DOHH2 (cell line): ENCODE data around the gene CCR7.

Experiments used
- H3F3A ChIP-seq: fragments of 200-600 bp; sonication (generic), shearing (Covaris generic); 2 replicates; pipeline ENCODE4 v1.6.0; 2016; ENCODE audit warnings: antibody characterized with exemption, mild to moderate bottlenecking; ENCODE audit not compliant: control insufficient read depth, insufficient read depth
- H3K27ac ChIP-seq: fragments of 200-600 bp; sonication (generic); 2 replicates; pipeline ENCODE4 v1.5.1; 2014; ENCODE audit warnings: low read depth, mild to moderate bottlenecking, low read length, moderate library complexity
- H3K27me3 ChIP-seq: fragments of 200-600 bp; sonication (generic); 2 replicates; pipeline ENCODE4 v1.6.1; 2014; ENCODE audit warnings: mild to moderate bottlenecking, low read length, mixed read lengths; ENCODE audit not compliant: control insufficient read depth
- H3K36me3 ChIP-seq: fragments of 200-600 bp; sonication (generic); 2 replicates; pipeline ENCODE4 v1.6.1; 2014; ENCODE audit warnings: mild to moderate bottlenecking, low read length, moderate library complexity, mixed read lengths; ENCODE audit not compliant: control insufficient read depth
- H3K4me1 ChIP-seq: fragments of 200-600 bp; sonication (generic); 2 replicates; pipeline ENCODE4 v1.6.1; 2014; ENCODE audit warnings: mild to moderate bottlenecking, low read length, mixed read lengths; ENCODE audit not compliant: control insufficient read depth
- H3K4me2 ChIP-seq: fragments of 200-600 bp; sonication (generic); 2 replicates; pipeline ENCODE4 v1.6.0; 2014; ENCODE audit warnings: mild to moderate bottlenecking, low read length, moderate library complexity
- H3K4me3 ChIP-seq: fragments of 200-600 bp; sonication (generic); 2 replicates; pipeline ENCODE4 v1.5.1; 2014; ENCODE audit warnings: mild to moderate bottlenecking, low read length, mixed read lengths
- H3K79me2 ChIP-seq: fragments of 200-600 bp; sonication (generic); 2 replicates; pipeline ENCODE4 v1.6.1; 2014; ENCODE audit warnings: mild to moderate bottlenecking, low read length, mixed read lengths; ENCODE audit not compliant: control insufficient read depth
- H3K9me2 ChIP-seq: fragments of 200-600 bp; sonication (generic); replicated peaks from 2 replicates; pipeline ENCODE4 v1.6.1; 2014; ENCODE audit warnings: mild to moderate bottlenecking, low read length, mixed read lengths; ENCODE audit not compliant: control insufficient read depth
- H3K9me3 ChIP-seq: fragments of 200-600 bp; sonication (generic); 2 replicates; pipeline ENCODE4 v1.6.1; 2014; ENCODE audit warnings: antibody characterized with exemption, low read length, mixed read lengths; ENCODE audit not compliant: control insufficient read depth, insufficient read depth
- H4K20me1 ChIP-seq: fragments of 200-600 bp; sonication (generic); 2 replicates; pipeline ENCODE4 v1.6.0; 2014; ENCODE audit warnings: low read depth, mild to moderate bottlenecking, antibody characterized with exemption, low read length, moderate library complexity; ENCODE audit not compliant: control insufficient read depth, insufficient read depth
- EZH2phosphoT487 ChIP-seq: fragments of 200-600 bp; sonication (generic); IDR thresholded peaks from 2 replicates; pipeline ENCODE4 v1.6.1; 2017; ENCODE audit warnings: borderline replicate concordance, mild to moderate bottlenecking, antibody characterized with exemption, low read length, moderate library complexity, mixed read lengths
- TF ChIP-seq, protein P1 (sequence below): fragments of 200-600 bp; sonication (generic); IDR thresholded peaks from one replicate; pipeline ENCODE4 v1.5.1; 2014; ENCODE audit warnings: antibody characterized with exemption, mild to moderate bottlenecking, low read depth, low read length; ENCODE audit not compliant: poor library complexity, severe bottlenecking

CCR7 gene

DNA sequence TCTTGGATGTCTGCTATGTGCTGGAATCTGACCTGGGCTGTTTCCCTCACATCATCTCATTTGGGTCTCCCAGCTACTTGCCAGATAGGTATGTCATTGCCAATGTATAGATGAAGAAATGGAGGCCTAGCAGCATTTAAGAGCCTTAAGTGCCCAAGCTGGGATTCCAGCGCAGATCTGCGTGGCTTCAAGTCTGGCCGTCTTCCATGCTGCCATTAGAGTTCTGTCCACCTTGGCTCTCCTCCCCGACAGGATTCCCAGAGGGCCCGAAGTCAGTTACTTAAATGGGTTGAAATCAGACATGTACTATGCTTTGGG is 33.0 kb upstream of the CCR7 start:
- no peak overlapping the region for H3K4me3 ChIP-seq
- no peak overlapping the region for H3K27ac ChIP-seq
- no peaks in the 10 kb centered on the region for H3K27me3 ChIP-seq
- TF ChIP-seq, protein P1, sequence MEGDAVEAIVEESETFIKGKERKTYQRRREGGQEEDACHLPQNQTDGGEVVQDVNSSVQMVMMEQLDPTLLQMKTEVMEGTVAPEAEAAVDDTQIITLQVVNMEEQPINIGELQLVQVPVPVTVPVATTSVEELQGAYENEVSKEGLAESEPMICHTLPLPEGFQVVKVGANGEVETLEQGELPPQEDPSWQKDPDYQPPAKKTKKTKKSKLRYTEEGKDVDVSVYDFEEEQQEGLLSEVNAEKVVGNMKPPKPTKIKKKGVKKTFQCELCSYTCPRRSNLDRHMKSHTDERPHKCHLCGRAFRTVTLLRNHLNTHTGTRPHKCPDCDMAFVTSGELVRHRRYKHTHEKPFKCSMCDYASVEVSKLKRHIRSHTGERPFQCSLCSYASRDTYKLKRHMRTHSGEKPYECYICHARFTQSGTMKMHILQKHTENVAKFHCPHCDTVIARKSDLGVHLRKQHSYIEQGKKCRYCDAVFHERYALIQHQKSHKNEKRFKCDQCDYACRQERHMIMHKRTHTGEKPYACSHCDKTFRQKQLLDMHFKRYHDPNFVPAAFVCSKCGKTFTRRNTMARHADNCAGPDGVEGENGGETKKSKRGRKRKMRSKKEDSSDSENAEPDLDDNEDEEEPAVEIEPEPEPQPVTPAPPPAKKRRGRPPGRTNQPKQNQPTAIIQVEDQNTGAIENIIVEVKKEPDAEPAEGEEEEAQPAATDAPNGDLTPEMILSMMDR: no peak
- no peak for TF ChIP-seq EZH2phosphoT487
- no peaks in the 10 kb centered on the region for H3K79me2 ChIP-seq
- H3K9me3 ChIP-seq: peaks cover 8% of the 10 kb centered on the region; the same call in 1 of the 2 replicates
- H3F3A ChIP-seq: no peaks in the 10 kb centered on the region
- no peaks in the 10 kb centered on the region for H3K36me3 ChIP-seq
- no peaks in the 10 kb centered on the region for H4K20me1 ChIP-seq
- peaks cover 18% of the 10 kb centered on the region for H3K4me1 ChIP-seq
- no peak overlapping the region for H3K4me2 ChIP-seq
- no peaks in the 10 kb centered on the region for H3K9me2 ChIP-seq

DNA sequence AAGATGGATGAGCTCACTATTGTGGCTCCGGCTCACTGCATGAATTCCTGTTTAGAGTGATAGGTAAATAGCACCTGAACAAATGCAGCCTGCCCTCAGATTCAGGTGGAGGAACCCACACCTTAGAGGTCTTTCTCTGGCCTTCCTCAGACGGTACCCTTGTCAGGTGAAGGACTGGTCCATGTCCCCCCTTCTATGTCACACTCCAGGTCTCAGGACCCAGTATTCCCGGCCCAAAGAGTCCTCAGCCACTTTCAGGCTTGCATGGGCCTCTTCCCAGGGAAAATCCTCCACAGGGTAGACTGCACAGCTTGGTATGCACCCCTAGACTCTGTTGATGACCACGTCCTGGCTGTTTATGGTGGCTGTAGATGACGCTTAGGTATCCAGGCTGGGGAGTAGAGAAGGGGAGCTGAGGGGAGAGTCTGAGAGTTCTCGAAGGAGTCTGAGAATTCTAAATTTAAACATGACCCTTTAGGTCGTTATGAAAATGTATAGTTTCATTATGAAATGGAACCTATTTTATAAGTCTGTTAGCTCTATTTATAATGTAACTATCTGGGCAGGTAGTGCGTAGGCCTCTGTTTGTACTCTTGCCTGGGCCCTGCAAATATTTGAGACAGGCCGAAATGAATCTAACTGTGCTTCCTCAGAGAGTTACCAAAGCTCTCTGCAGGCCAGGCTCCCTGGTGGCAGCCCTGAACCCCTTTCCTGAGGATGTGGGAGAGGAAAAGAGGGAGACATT is 32.5 kb upstream of the CCR7 start:
- no peak overlapping the region for H3K4me3 ChIP-seq
- TF ChIP-seq, protein P1: no peak
- TF ChIP-seq EZH2phosphoT487: no peak
- no peaks in the 10 kb centered on the region for H3K9me2 ChIP-seq
- H3K9me3 ChIP-seq: peaks cover 8% of the 10 kb centered on the region; the same call in 1 of the 2 replicates
- no peaks in the 10 kb centered on the region for H3K27me3 ChIP-seq
- no peaks in the 10 kb centered on the region for H3K79me2 ChIP-seq
- H3K27ac ChIP-seq: no peak overlapping the region
- no peaks in the 10 kb centered on the region for H3F3A ChIP-seq
- no peak overlapping the region for H3K4me2 ChIP-seq
- H4K20me1 ChIP-seq: no peaks in the 10 kb centered on the region
- H3K36me3 ChIP-seq: no peaks in the 10 kb centered on the region
- peaks cover 18% of the 10 kb centered on the region for H3K4me1 ChIP-seq

DNA sequence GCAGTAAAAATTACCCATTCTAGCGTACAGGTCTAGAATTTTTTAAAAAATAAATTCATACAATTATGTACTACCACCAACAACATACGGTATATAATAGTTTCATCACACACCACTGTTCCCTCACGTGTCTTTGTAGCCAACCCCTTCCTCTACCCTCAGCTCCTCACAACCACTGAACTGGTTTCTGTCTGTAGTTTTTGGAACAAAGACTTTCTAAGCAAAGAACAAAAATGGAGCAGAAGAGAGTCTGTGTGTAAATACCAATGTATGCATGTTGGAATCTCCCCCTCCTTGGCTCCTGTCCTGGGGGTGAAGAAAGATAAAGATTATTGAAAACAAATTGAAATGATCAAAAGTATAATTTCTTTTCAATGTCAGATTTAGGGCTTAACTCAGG is 31.9 kb upstream of the CCR7 start:
- TF ChIP-seq, protein P1: no peak
- no peak for TF ChIP-seq EZH2phosphoT487

More for the DNA sequence above, 31.9 kb upstream of the CCR7 start:
- H3K27ac ChIP-seq: no peak overlapping the region
- no peaks in the 10 kb centered on the region for H3K9me2 ChIP-seq
- no peaks in the 10 kb centered on the region for H3K36me3 ChIP-seq
- no peak overlapping the region for H3K4me3 ChIP-seq
- H4K20me1 ChIP-seq: no peaks in the 10 kb centered on the region
- H3K4me1 ChIP-seq: peaks cover 18% of the 10 kb centered on the region
- no peaks in the 10 kb centered on the region for H3K79me2 ChIP-seq
- H3F3A ChIP-seq: no peaks in the 10 kb centered on the region
- H3K4me2 ChIP-seq: no peak overlapping the region
- H3K27me3 ChIP-seq: no peaks in the 10 kb centered on the region
- H3K9me3 ChIP-seq: peaks cover 8% of the 10 kb centered on the region; the same call in 1 of the 2 replicates
